ENCODE data around the gene WFDC8. TPM values are rescaled to one million over a fixed set of nuclear protein-coding genes. Genes with fewer than 3 reads are reported as not detected.

The WFDC8 gene
- total and polyA plus RNA-seq, 2 donors (not counting 3 experiments of a cell fraction or from before 2014, with no cell fraction given), result not detected

- Histone ChIP-seq H3K4me3 (replicated peaks in 1 of 3; ENCODE audit: insufficient read depth in 1 of 3, low read depth in 1 of 3, low read length in 3 of 3) (no peak overlapping the region), H3K4me1 (ENCODE audit: control insufficient read depth, extremely low read depth, insufficient read depth, low read length) (no peaks in the 10 kb centered on the region), H4K20me1 (replicated peaks; ENCODE audit: control insufficient read depth, extremely low read depth, insufficient read depth, low read length) (no peaks in the 10 kb centered on the region), H3K4me2 (ENCODE audit: insufficient read depth, low read length) (no peak overlapping the region), H3K27ac (ENCODE audit: insufficient read depth, low read depth, low read length) (no peak overlapping the region), H3K9me1 (replicated peaks; ENCODE audit: control insufficient read depth, extremely low read depth, insufficient read depth, low read length) (no peaks in the 10 kb centered on the region), H3K9me3 (replicated peaks; ENCODE audit: control insufficient read depth, insufficient read depth, low read length) (no peaks in the 10 kb centered on the region), H3K9ac (replicated peaks; ENCODE audit: extremely low read depth, insufficient read depth, low read length) (no peak overlapping the region), H3K27me3 (ENCODE audit: control insufficient read depth in 2 of 2, insufficient read depth in 2 of 2, low read length in 2 of 2) (peaks cover 0 to 2% of the 10 kb centered on the region in 2 experiments), H3K36me3 (ENCODE audit: control insufficient read depth in 2 of 2, extremely low read depth in 1 of 2, insufficient read depth in 2 of 2, low read length in 2 of 2) (no peaks in the 10 kb centered on the region), H3K79me2 (ENCODE audit: control insufficient read depth, insufficient read depth, low read length) (no peaks in the 10 kb centered on the region), H2AFZ (ENCODE audit: low read depth, low read length) (no peak overlapping the region)
- TF ChIP-seq CTCF (IDR thresholded peaks at IDR 0.05; ENCODE audit: extremely low read depth in 1 of 2, insufficient read depth in 1 of 2, low read depth in 1 of 2, low read length in 2 of 2), result no peak
- TF ChIP-seq FOS (IDR thresholded peaks at IDR 0.05; ENCODE audit: borderline replicate concordance, insufficient read depth, low read length), result no peak
- no peak for TF ChIP-seq MYC (IDR thresholded peaks at IDR 0.05; ENCODE audit: low read depth, low read length)
- no peak for TF ChIP-seq POLR2AphosphoS5 (IDR thresholded peaks at IDR 0.05; ENCODE audit: insufficient read depth, low read depth, low read length)
- TF ChIP-seq MAX (IDR thresholded peaks at IDR 0.05; ENCODE audit: insufficient read depth, insufficient read length), result no peak
- TF ChIP-seq EZH2 (IDR thresholded peaks at IDR 0.05; ENCODE audit: borderline replicate concordance, low read depth, low read length, severe bottlenecking), result no peak
- no peak for TF ChIP-seq GATA2 (IDR thresholded peaks at IDR 0.05; ENCODE audit: insufficient read depth, insufficient read length, low read depth, low read length)
- no peak for TF ChIP-seq JUN (IDR thresholded peaks at IDR 0.05; ENCODE audit: borderline replicate concordance, insufficient read depth, insufficient read length, low read depth)
- TF ChIP-seq POLR2A (IDR thresholded peaks at IDR 0.05; ENCODE audit: low read depth, low read length), result no peak
- BruUV-seq (replicated peaks), result no TSS peak
- DNase-seq (ENCODE audit: low read depth, low spot score) (no peak), FAIRE-seq (no peak)
- ChIA-PET CTCF (no interaction called here), POLR2A (no interaction called here)
- intact Hi-C loops (cut with micrococcal nuclease), result no loop called here
- dilution Hi-C loops (cut with MboI; ENCODE audit: extremely low pct_ligation_motif_present, low sequenced_read_pairs), result no loop called here
Observed at GRCh38 chr20:45564760-45565276, 14.3 kb downstream of the WFDC8 start.

Measured in endothelial cell of umbilical vein (primary cell).